Putamen (tissue), 1 donor: ENCODE measurements around the gene UBE2J2.

Experiments used
- DNase-seq: peaks from one replicate; pipeline ENCODE4 v3.0.0-alpha.2; 2016; ENCODE audit warnings: low spot score

UBE2J2 gene

GRCh38 chr1:1280782-1281481 lies 7.3 kb upstream of the UBE2J2 start:
- DNase-seq = no peak

GRCh38 chr1:1279028-1279427 lies 5.4 kb upstream of the UBE2J2 start:
- no peak for DNase-seq

- no peak for DNase-seq
Observed at GRCh38 chr1:1278620-1279019, 5.0 kb upstream of the UBE2J2 start.

DNA sequence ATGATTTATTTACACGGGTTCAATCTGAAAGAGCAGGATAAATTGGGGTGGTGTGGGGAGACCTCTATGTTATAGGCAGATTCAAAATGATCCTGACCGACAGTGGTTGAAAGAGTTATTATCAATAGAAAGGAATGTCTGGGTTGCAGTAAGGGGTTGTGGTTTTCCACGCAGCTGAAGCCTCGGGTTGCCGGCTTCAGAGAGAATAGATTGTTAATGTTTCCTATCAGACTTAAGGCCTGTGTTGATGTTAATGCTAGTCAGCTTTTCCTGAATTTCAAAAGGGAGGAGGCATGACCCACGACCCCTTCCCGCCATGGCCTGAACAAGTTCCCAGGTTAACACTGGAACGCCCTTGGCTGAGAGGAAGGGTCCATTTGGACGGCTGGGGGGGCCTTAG lies 2.2 kb upstream of the UBE2J2 start:
- no peak for DNase-seq

GRCh38 chr1:1274931-1275431 lies 1.3 kb upstream of the UBE2J2 start:
- DNase-seq = no peak

- DNase-seq = no peak
Observed at GRCh38 chr1:1274299-1274930, 761 bp upstream of the UBE2J2 start.

DNA sequence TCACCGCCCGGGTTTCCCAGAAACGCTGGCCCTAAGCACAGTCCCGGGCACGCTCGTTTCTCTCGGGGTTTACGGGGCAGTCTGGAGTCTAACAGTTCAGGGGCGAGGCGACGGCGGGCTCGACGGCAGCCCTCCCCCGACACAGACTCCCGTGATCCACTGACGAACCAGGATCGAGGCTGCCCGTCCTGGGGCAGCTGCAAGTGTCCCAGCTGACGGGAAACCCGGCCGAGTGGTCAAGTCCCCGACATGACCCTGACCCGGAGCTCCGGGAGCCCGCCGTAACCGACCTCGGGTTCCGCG lies 494 bp downstream of the UBE2J2 start:
- DNase-seq = no peak

DNA sequence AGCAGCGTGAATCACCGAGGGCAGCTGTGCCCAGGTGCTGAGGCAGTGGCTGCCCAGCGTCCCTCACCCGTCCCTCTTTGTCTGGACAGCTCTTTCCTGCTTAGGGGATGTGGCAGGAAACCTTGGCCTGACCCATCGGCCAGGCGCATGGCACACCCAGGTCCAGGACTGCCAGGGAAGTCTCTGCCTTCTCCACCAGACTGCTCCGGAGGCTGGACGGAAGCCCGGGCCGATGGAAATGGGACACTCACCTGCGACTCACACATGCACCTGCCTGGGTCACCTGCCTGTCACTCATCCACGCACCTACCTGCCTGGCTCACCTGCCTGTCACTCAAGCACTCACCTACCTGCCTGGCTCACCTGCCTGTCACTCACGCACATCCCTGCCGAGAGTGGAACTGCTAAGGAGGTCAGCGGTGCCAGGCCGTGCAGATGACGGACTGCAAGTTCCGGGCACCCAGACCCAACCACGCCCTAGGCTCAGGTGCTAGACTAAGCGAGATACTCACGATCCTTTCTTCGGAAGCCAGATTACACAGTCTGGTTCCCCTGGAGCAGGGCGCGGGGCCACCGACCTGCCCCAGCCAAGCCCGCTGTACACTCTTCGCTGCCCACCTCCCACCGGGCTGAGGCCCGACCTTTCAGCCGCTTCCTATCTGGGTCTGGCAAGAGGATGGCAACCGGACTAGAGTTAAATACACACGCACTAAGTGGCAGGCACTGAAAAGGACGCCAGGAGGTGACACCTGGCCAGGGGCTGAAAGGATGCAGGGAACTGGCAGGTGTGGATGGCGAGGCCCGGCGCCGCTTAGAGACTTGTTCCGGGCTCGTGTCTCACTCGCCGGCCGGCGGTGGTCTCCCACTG lies 1.1 kb downstream of the UBE2J2 start:
- no peak for DNase-seq

DNA sequence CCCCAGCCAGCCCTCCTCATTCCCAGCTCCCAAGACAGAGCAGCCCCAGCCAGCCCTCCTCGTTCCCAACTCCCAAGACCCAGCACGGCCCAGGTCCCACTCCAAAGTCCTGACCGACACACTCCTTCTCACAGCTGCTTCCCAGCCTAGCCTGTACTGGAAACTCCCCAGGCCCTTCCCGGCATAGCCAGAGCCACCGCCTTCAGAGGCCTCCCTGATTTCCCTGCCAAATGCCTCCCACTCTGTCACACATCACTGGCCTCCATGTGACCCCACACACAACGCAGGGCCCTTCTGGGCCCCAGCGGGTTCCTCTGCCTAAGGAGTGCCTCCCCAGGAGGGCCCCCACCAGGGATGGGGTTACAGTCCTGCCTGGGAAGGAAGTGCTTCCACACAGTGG lies 2.8 kb downstream of the UBE2J2 start:
- no peak for DNase-seq

DNA sequence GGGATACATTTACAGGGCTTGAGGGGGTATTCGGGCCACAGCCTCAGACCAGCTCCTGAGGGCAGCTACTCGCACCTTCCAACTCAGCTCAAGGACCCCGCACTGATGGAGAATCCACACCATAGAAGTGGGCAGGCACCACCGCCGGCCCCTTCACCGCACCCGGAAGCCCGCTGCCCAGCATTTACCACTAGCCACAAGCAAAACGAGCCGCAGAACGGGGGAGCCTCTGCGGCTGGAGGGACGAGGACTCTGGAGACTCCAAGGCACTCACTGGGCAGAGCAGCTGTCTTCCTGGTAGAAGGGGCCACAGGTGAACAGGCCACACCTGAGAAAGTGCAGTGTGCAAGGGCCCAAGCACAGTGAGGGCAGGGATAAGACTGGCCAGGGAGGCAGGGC lies 5.4 kb downstream of the UBE2J2 start:
- DNase-seq = no peak

GRCh38 chr1:1267488-1268283 lies 6.0 kb downstream of the UBE2J2 start:
- DNase-seq = no peak

- no peak for DNase-seq
Observed at GRCh38 chr1:1264868-1265272, 8.8 kb downstream of the UBE2J2 start.

DNA sequence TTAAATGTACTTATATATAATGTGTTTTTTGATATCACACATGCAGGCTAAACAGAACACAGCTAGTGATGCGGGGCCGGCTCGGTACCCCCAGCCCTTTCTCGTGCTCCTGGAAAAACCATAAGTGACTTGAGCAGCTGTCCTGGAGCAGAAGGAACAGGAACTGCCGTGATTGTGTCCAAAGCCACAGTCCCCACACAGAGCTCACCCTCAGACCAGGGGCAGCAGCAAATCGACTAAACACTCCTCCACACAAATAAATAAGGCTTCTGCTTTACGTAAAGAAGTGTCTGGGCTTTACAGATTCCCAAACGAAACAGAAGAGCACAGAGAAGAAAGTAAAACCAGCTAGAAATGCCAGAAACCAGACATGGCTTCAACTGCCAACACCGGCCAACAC lies 9.6 kb downstream of the UBE2J2 start:
- DNase-seq = no peak

DNA sequence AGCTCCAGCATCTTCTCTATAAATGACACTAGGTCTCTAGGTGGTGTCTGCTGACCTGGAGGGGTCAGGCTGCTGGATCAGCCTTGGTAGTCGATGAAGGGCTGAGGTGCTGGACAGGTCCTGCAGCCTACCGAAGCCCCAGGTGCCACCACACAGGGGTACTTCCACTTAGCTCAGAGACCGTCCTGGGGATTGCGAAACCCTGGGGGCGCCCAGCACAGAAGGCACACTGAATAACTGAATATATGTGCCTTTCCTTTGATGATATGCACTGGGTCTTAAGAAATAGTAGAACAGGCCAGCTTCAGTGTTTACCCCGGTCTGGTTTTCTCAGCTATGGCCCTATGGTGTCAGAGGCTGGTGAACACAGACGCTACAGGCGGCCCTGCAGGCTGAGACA lies 10.9 kb downstream of the UBE2J2 start:
- no peak for DNase-seq

DNA sequence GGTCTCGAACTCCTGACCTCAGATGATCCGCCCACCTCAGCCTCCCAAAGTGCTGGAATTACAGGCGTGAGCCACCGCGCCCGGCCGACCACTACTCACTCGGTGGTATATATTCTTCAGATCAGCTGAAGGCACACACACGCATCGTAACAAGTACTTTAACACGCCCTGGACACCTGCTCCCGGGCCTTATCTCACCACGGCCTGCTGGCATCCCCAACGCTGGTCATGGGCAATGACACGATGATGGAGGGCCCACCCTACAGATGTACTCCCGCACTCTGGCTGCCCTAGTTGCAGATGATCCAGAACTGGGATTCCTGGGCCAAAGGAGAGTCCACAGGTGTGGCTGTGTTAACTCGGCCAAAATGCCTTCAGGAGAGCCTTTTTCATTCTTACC lies 11.6 kb downstream of the UBE2J2 start:
- DNase-seq = no peak

- no peak for DNase-seq
Observed at GRCh38 chr1:1260843-1261560, 12.7 kb downstream of the UBE2J2 start.

DNA sequence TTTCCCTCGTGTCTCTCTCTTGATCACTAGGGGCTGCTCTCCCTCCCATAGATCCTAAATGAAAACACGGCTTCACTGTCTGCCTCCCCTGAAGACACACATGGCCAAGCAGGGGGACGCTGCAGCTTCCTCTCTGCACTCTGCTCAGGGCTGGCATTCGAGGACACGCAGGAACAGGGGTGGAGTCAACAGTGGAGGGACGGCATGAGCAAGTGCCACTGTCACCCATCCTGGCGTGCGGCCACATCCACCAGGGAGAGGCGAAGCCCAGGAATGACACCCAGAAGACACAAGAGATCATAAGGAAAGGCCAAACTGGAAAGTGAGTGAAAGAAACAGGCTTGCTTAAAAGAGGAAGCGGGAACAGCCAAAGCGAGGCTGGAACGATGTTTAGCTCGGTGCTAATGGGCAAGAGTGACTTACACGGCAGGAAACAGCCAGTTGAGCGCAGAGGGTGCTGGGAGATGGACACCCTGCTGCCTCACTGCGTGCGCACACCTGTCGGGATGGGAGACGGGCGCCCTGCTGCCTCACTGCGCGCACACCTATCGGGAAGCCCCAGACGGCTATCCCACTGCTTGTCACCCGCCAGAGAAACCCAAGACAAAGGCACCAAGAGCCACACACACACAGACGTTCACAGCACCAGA lies 13.6 kb downstream of the UBE2J2 start:
- no peak for DNase-seq

GRCh38 chr1:1259540-1259939 lies 14.1 kb downstream of the UBE2J2 start:
- DNase-seq = no peak

GRCh38 chr1:1259119-1259488 lies 14.6 kb downstream of the UBE2J2 start:
- no peak for DNase-seq

DNA sequence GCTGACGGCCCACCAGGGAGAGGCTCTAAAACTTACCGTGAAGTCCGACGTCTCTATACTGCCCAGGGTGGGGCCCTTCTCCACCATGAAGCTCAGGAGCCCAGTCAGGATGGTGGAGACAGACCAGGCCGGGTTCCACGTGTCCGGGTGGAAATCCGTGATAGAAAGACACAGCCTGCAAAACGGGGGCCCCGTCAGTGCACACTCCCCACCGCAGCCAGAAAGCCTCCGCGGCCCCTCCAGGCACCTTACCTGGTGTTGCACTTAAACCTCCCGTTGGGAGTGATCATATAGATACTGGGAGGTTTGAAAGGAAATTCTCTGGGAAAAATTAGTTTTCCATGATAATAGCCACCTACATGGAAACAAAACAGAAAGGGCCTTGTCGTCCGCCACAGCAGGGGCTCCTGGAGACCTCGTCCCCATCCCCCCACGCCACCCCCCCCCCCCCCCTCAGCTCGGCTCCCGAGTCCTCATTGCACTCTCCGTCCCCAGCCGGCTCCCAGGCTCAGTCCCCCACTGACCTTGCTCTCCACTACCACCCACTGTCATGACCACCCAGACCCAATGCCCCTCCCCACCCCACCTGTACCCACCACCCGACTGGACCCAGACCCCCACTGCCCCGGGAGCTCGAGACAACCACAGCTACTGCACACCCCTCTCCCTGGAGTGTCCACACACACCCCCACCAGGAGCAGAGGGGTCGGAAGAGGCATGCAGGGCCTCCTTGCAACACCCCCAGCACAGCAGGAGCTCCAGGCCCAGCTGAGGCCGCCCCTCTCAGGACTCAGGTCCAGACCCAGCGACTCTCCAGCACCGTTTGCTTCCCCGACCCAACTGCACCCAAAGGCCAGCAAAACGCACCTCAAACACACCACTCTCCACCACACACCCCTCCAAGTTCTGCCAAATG lies 16.4 kb downstream of the UBE2J2 start:
- DNase-seq = no peak
